K562 (cell line): ENCODE data around the gene DNAJC6. TPM values are rescaled to one million over a fixed set of nuclear protein-coding genes. Genes with fewer than 3 reads are reported as not detected.

Experiments
- ATAC-seq: fragments of 200-7000 bp; cut with Tn5 transposase; 3 replicates; pipeline ENCODE4 v1.9.1; 2020; ENCODE audit warnings: moderate library complexity
- BruUV-seq: library from RNA; stranded (reverse); fragments of 400-500 nt; replicated peaks from 2 replicates; lab custom pipeline; 2021; lab: Mats Ljungman, UMichigan
- CTCF ChIA-PET: fragments of 300-600 bp; formaldehyde crosslinking; extraction: SDS; loops from one replicate; lab custom pipeline; 2021; ENCODE audit warnings: low intra/inter-chr PET ratio; lab: Yijun Ruan, JAX
- POLR2A ChIA-PET: fragments of 300-600, 350-650 bp; sonication (Branson Sonifier 250); formaldehyde crosslinking; extraction: SDS; loops from one replicate; lab custom pipeline; 2021; ENCODE audit warnings: antibody characterized with exemption, inconsistent platforms; lab: Yijun Ruan, JAX
- DNase-seq, 4 experiments: peaks; one replicate each; pipeline versions ENCODE4 v3.0.0 to v3.0.0-alpha.2; 2011 to 2018; ENCODE audit warnings: low spot score in 3 of 4, mixed read lengths in 3 of 4; ENCODE audit errors: extremely low read depth in 1 of 4
- FAIRE-seq: peaks from 2 replicates; lab custom pipeline; 2011; peaks lifted over from hg19 to GRCh38; lab: Jason Lieb, UNC
- H2AFZ ChIP-seq: 2 replicates; pipeline ENCODE4 v1.6.0; 2011; ENCODE audit warnings: low read depth, low read length, control low read depth, inconsistent platforms
- H3K27ac ChIP-seq: fragments of 200-600 bp; 3 replicates; pipeline ENCODE4 v1.8.0; 2011; ENCODE audit warnings: low read depth, mild to moderate bottlenecking, control low read depth, inconsistent platforms, low read length, moderate library complexity, mixed read lengths; ENCODE audit errors: extremely low read depth
- H3K27me3 ChIP-seq, 2 experiments: fragments of 300-600 bp in 1 of 2; 2 replicates in 1 of 2; 3 replicates in 1 of 2; pipeline versions ENCODE4 v1.6.0 to v1.8.0; 2011; ENCODE audit warnings: inconsistent platforms in 2 of 2, low read length in 2 of 2, mild to moderate bottlenecking in 1 of 2, mixed read lengths in 1 of 2, moderate library complexity in 1 of 2; ENCODE audit not compliant: control insufficient read depth in 2 of 2, insufficient read depth in 2 of 2
- H3K36me3 ChIP-seq: fragments of 300-600 bp; 3 replicates; pipeline ENCODE4 v1.8.0; 2011; ENCODE audit warnings: mild to moderate bottlenecking, low read length, inconsistent platforms; ENCODE audit not compliant: control insufficient read depth, insufficient read depth
- H3K4me1 ChIP-seq, 2 experiments: fragments of 200-600 bp in 1 of 2; replicated peaks in 1 of 2; 2 replicates in 1 of 2; 3 replicates in 1 of 2; pipeline versions ENCODE4 v1.5.1 to v1.8.0; 2011; ENCODE audit warnings: inconsistent platforms in 2 of 2, low read length in 2 of 2, mild to moderate bottlenecking in 1 of 2, mixed read lengths in 1 of 2, moderate library complexity in 1 of 2; ENCODE audit not compliant: control insufficient read depth in 2 of 2, insufficient read depth in 2 of 2
- H3K4me2 ChIP-seq: 2 replicates; pipeline ENCODE4 v1.6.1; 2011; ENCODE audit warnings: low read length, control low read depth, inconsistent platforms, mixed read lengths; ENCODE audit not compliant: insufficient read depth
- H3K4me3 ChIP-seq: fragments of 200-600 bp; sonication (generic), shearing (Covaris generic); 2 replicates; pipeline ENCODE4 v1.5.1; 2016; ENCODE audit warnings: control low read depth, inconsistent platforms
- H3K79me2 ChIP-seq: fragments of 200-600 bp; 3 replicates; pipeline ENCODE4 v1.8.0; 2011; ENCODE audit warnings: low read length, inconsistent platforms; ENCODE audit not compliant: control insufficient read depth, insufficient read depth
- H3K9ac ChIP-seq, 2 experiments: 2 replicates each; pipeline versions ENCODE4 v1.6.0 to v1.6.1; 2011; ENCODE audit warnings: low read depth in 2 of 2, low read length in 2 of 2, control low read depth in 1 of 2, inconsistent platforms in 1 of 2, mild to moderate bottlenecking in 1 of 2, mixed read lengths in 1 of 2; ENCODE audit not compliant: insufficient read depth in 1 of 2
- H3K9me1 ChIP-seq: one replicate; pipeline ENCODE4 v1.6.0; 2011; ENCODE audit warnings: inconsistent platforms, mild to moderate bottlenecking, low read length, moderate library complexity; ENCODE audit not compliant: control insufficient read depth, insufficient read depth
- H3K9me3 ChIP-seq: replicated peaks from 2 replicates; pipeline ENCODE4 v1.5.1; 2011; ENCODE audit warnings: low read depth, low read length, inconsistent platforms; ENCODE audit not compliant: control insufficient read depth, insufficient read depth
- H4K20me1 ChIP-seq: replicated peaks from 2 replicates; pipeline ENCODE4 v1.6.1; 2011; ENCODE audit warnings: low read length, inconsistent platforms, mixed read lengths; ENCODE audit not compliant: control insufficient read depth, insufficient read depth
- ARNT ChIP-seq, 2 experiments: fragments of 450-650 bp; IDR thresholded peaks; 2 replicates each; pipeline ENCODE4 v1.6.1; 2016; ENCODE audit warnings: mild to moderate bottlenecking in 1 of 2
- EP400 ChIP-seq: fragments of 450-650 bp; IDR thresholded peaks from 2 replicates; pipeline ENCODE4 v1.6.1; 2017; ENCODE audit warnings: antibody characterized with exemption, mild to moderate bottlenecking, moderate library complexity
- RAD21 ChIP-seq, 2 experiments: fragments of 250-450 bp in 1 of 2; fragments of 450-650 bp in 1 of 2; sonication (Bioruptor Pico) in 1 of 2; formaldehyde crosslinking in 1 of 2; IDR thresholded peaks in 1 of 2; conservative IDR thresholded peaks in 1 of 2; 2 replicates each; pipeline versions ENCODE4 v1.4.0 to v1.8.0; 2020 to 2022; ENCODE audit warnings: mild to moderate bottlenecking in 2 of 2, moderate library complexity in 1 of 2
- ZNF592 ChIP-seq: fragments of 450-650 bp; IDR thresholded peaks from 2 replicates; pipeline ENCODE4 v1.6.1; 2017; ENCODE audit warnings: antibody characterized with exemption, mild to moderate bottlenecking
- WGBS: fragments of 100-300 bp; shearing (Covaris generic); methylation state at CpG from one replicate; pipeline ENCODE4 v1.1.6; 2016; ENCODE audit warnings: low coverage, mixed read lengths; ENCODE audit not compliant: insufficient coverage; ENCODE audit errors: missing lambda C conversion rate; 5-methylcytosine and 5-hydroxymethylcytosine counted together
- in situ Hi-C: fragments of 300-500 bp; cut with MboI; formaldehyde crosslinking; loops from 4 replicates; pipeline ENCODE4 v1.15.0; 2018; ENCODE audit warnings: inconsistent platforms, mixed read lengths
- intact Hi-C: fragments of 100-400 bp; cut with micrococcal nuclease; formaldehyde crosslinking; loops from 2 replicates; pipeline ENCODE4 v1.14.2; 2022
- polyA plus RNA-seq, 8 experiments: library from polyadenylated mRNA; depleted of rRNA in 4 of 8; stranded (reverse) in 5 of 8; unstranded in 3 of 8; fragments of >200 nt; fragmentation: Nextera tagmentation in 2 of 8; fragmentation: Illumina TruSeq in 1 of 8; extraction: Ambion mirVana in 2 of 8; extraction: Trizol in 1 of 8; gene quantifications; 2 replicates each; pipeline versions ENCODE4 v1.2.1 to v1.2.3, GENCODE V29; 2011 to 2014; ENCODE audit warnings: inconsistent platforms in 1 of 8, missing spikeins in 1 of 8
- total RNA-seq, 7 experiments: library from RNA; depleted of rRNA in 6 of 7; stranded (reverse); fragments of >200 nt in 6 of 7; fragmentation: Illumina TruSeq in 2 of 7; extraction: Trizol in 2 of 7; gene quantifications; 2 replicates each; pipeline versions ENCODE4 v1.2.1 to v1.2.3, GENCODE V29; 2011 to 2021; ENCODE audit warnings: low replicate concordance in 1 of 7
- TF ChIP-seq, protein P1 (sequence below), 2 experiments: fragments of 450-650 bp; formaldehyde crosslinking in 1 of 2; IDR thresholded peaks; 2 replicates each; pipeline versions ENCODE4 v1.4.0 to v1.6.1; 2014 to 2020; ENCODE audit warnings: mild to moderate bottlenecking in 2 of 2, borderline replicate concordance in 1 of 2, low read depth in 1 of 2

The DNAJC6 gene
- total and polyA plus RNA-seq, 9 of the 15 experiments (the other 6 are each of a cell fraction or from before 2014, with no cell fraction given) = 6.7 to 78.7 (median 28.0) TPM

GRCh38 chr1:65431111-65431705, 121.9 kb downstream of the DNAJC6 start:
- FAIRE-seq (no peak), DNase-seq (peak; percentile 31 to 65 (median 40)), ATAC-seq (peak; percentile 63)
- 6% methylated on average over 1 of the region's 1 CpG for WGBS
- in situ Hi-C loops = loop anchor here (10.0 kb wide), 1 partner anchor 264 kb away; no protein-coding TSS in a partner anchor
- Histone ChIP-seq H3K9me1 (no peaks in the 10 kb centered on the region), H3K9ac (0 out of 4 replicates have a peak overlapping the region, but pooled peaks of 1 of the 2 experiments have one; percentile 2), H2AFZ (no peak overlapping the region), H3K9me3 (no peaks in the 10 kb centered on the region), H3K4me1 (peaks cover 0 to 6% of the 10 kb centered on the region in 2 experiments; a peak in 3 of 5 replicates), H3K4me2 (no peak overlapping the region), H4K20me1 (no peaks in the 10 kb centered on the region), H3K79me2 (peaks cover 63% of the 10 kb centered on the region), H3K4me3 (no peak overlapping the region), H3K36me3 (peaks cover 87% of the 10 kb centered on the region), H3K27me3 (no peaks in the 10 kb centered on the region), H3K27ac (no peak overlapping the region)
- CTCF ChIA-PET = interaction anchor here (1.0 to 1.2 kb wide), 2 partner anchors 173 to 256 kb away, joined by 3 to 6 read pairs; no protein-coding TSS in a partner anchor
- no TSS peak for BruUV-seq
- POLR2A ChIA-PET = interaction anchor here (0.5 to 1.2 kb wide), 3 partner anchors 60 to 273 kb away, joined by 3 to 4 read pairs (median 4); partner anchors contain the start of gene DNAJC6
- intact Hi-C loops = loop anchor here (1.0 to 10.0 kb wide), 4 partner anchors 96 to 524 kb away; no protein-coding TSS in a partner anchor
- TF ChIP-seq, protein P1, sequence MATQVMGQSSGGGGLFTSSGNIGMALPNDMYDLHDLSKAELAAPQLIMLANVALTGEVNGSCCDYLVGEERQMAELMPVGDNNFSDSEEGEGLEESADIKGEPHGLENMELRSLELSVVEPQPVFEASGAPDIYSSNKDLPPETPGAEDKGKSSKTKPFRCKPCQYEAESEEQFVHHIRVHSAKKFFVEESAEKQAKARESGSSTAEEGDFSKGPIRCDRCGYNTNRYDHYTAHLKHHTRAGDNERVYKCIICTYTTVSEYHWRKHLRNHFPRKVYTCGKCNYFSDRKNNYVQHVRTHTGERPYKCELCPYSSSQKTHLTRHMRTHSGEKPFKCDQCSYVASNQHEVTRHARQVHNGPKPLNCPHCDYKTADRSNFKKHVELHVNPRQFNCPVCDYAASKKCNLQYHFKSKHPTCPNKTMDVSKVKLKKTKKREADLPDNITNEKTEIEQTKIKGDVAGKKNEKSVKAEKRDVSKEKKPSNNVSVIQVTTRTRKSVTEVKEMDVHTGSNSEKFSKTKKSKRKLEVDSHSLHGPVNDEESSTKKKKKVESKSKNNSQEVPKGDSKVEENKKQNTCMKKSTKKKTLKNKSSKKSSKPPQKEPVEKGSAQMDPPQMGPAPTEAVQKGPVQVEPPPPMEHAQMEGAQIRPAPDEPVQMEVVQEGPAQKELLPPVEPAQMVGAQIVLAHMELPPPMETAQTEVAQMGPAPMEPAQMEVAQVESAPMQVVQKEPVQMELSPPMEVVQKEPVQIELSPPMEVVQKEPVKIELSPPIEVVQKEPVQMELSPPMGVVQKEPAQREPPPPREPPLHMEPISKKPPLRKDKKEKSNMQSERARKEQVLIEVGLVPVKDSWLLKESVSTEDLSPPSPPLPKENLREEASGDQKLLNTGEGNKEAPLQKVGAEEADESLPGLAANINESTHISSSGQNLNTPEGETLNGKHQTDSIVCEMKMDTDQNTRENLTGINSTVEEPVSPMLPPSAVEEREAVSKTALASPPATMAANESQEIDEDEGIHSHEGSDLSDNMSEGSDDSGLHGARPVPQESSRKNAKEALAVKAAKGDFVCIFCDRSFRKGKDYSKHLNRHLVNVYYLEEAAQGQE (IDR thresholded peaks at IDR 0.05; ENCODE audit: borderline replicate concordance) = peak; percentile 69
- TF ChIP-seq, protein P1 (CRISPR knock-in tag; IDR thresholded peaks at IDR 0.05; ENCODE audit: low read depth) = no peak
- TF ChIP-seq ZNF592 (peak; percentile 55; the same call in 1 of the 2 replicates), ARNT (IDR thresholded peaks at IDR 0.05) (0 out of 4 replicates have a peak, but pooled peaks of 1 of the 2 experiments have one; percentile 33), RAD21 (CRISPR knock-in tag; conservative IDR thresholded peaks at IDR 0.05 in 1 of 2, IDR thresholded peaks at IDR 0.05 in 1 of 2) (peak; percentile 74 to 84), EP400 (peak; percentile 14; the same call in 1 of the 2 replicates)
